Mesothelial cell of epicardium (in vitro differentiated cells): ENCODE measurements around the gene MEIS3. TPM values are rescaled to one million over a fixed set of nuclear protein-coding genes. Genes with fewer than 3 reads are reported as not detected.

Experiments
- DNase-seq, 2 experiments: peaks; one replicate each; pipeline ENCODE4 v3.0.0; 2021; ENCODE audit warnings: low spot score in 2 of 2; ENCODE audit not compliant: unreplicated experiment in 2 of 2
- H3K27ac Mint-ChIP-seq: 2 replicates; pipeline ENCODE4 v1.8.0; 2021; ENCODE audit warnings: mixed read lengths
- H3K27me3 Mint-ChIP-seq: 2 replicates; pipeline ENCODE4 v1.8.0; 2021; ENCODE audit warnings: low read depth, mixed read lengths
- H3K36me3 Mint-ChIP-seq: 2 replicates; pipeline ENCODE4 v1.8.0; 2021; ENCODE audit warnings: mixed read lengths
- H3K4me1 Mint-ChIP-seq: 2 replicates; pipeline ENCODE4 v1.8.0; 2021; ENCODE audit warnings: mixed read lengths
- H3K4me3 Mint-ChIP-seq: 2 replicates; pipeline ENCODE4 v1.8.0; 2021; ENCODE audit warnings: mild to moderate bottlenecking, moderate library complexity, mixed read lengths
- H3K9me3 Mint-ChIP-seq: 2 replicates; pipeline ENCODE4 v1.8.0; 2021; ENCODE audit warnings: mixed read lengths
- total RNA-seq: library from RNA; stranded (reverse); gene quantifications from 3 replicates; pipeline ENCODE4 v1.2.1, GENCODE V29; 2021
- TF ChIP-seq, protein P1 (sequence below): fragments of 200-600 bp; sonication (generic); IDR thresholded peaks from one replicate; pipeline ENCODE4 v1.5.0; 2021; ENCODE audit warnings: antibody characterized with exemption; ENCODE audit not compliant: unreplicated experiment

MEIS3 gene
- total RNA-seq, 1 donor from 2014 or later, result 273 TPM

- TF ChIP-seq, protein P1, sequence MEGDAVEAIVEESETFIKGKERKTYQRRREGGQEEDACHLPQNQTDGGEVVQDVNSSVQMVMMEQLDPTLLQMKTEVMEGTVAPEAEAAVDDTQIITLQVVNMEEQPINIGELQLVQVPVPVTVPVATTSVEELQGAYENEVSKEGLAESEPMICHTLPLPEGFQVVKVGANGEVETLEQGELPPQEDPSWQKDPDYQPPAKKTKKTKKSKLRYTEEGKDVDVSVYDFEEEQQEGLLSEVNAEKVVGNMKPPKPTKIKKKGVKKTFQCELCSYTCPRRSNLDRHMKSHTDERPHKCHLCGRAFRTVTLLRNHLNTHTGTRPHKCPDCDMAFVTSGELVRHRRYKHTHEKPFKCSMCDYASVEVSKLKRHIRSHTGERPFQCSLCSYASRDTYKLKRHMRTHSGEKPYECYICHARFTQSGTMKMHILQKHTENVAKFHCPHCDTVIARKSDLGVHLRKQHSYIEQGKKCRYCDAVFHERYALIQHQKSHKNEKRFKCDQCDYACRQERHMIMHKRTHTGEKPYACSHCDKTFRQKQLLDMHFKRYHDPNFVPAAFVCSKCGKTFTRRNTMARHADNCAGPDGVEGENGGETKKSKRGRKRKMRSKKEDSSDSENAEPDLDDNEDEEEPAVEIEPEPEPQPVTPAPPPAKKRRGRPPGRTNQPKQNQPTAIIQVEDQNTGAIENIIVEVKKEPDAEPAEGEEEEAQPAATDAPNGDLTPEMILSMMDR, result no peak
- Mint-ChIP-seq H3K4me3 (no peak overlapping the region), H3K27ac (no peak overlapping the region), H3K9me3 (no peaks in the 10 kb centered on the region), H3K4me1 (no peaks in the 10 kb centered on the region), H3K36me3 (peaks cover 20% of the 10 kb centered on the region), H3K27me3 (no peaks in the 10 kb centered on the region)
- no peak for DNase-seq
Observed at GRCh38 chr19:47381653-47382279, 37.6 kb downstream of the MEIS3 start.

- no peaks in the 10 kb centered on the region for H3K27me3 Mint-ChIP-seq
Observed at GRCh38 chr19:47381121-47381520, 38.2 kb downstream of the MEIS3 start.

DNA sequence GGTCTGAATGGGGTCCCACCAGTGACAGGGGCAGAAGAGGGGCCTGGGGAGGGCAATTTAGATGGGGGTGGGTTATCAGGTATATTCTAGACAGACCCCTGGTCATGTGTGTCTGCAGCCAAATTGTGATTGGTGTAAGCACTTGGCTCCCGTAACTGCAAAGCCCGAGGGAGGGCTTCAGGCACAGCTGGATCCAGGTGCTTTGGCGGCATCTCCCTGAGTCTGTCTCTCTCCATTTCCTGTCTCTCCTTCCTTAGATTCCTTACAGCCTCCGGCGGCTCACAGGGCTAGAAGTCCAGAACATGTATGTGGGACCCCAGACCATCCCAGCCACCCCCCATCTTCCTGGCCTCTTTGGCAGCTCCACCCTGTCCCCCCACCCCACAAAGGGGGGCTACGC is 38.8 kb downstream of the MEIS3 start:
- Mint-ChIP-seq H3K4me3 (no peak overlapping the region), H3K4me1 (no peaks in the 10 kb centered on the region), H3K27ac (no peak overlapping the region), H3K9me3 (no peaks in the 10 kb centered on the region), H3K36me3 (peaks cover 20% of the 10 kb centered on the region), H3K27me3 (no peaks in the 10 kb centered on the region)
- TF ChIP-seq, protein P1, result no peak
- no peak for DNase-seq

More at GRCh38 chr19:47381121-47381520, 38.2 kb downstream of the MEIS3 start:
- no peak for DNase-seq
- no peak overlapping the region for H3K4me3 Mint-ChIP-seq
- H3K4me1 Mint-ChIP-seq, result no peaks in the 10 kb centered on the region
- TF ChIP-seq, protein P1, result no peak
- H3K9me3 Mint-ChIP-seq, result no peaks in the 10 kb centered on the region
- H3K27ac Mint-ChIP-seq, result no peak overlapping the region
- peaks cover 20% of the 10 kb centered on the region for H3K36me3 Mint-ChIP-seq

GRCh38 chr19:47379381-47379938 is 39.9 kb downstream of the MEIS3 start:
- TF ChIP-seq, protein P1, result no peak
- DNase-seq, result no peak
- Mint-ChIP-seq H3K9me3 (no peaks in the 10 kb centered on the region), H3K27me3 (no peaks in the 10 kb centered on the region), H3K27ac (no peak overlapping the region), H3K4me1 (no peaks in the 10 kb centered on the region), H3K4me3 (no peak overlapping the region), H3K36me3 (peaks cover 23% of the 10 kb centered on the region)

GRCh38 chr19:47378246-47378645 is 41.1 kb downstream of the MEIS3 start:
- H3K27ac Mint-ChIP-seq, result no peak overlapping the region
- TF ChIP-seq, protein P1, result no peak
- H3K36me3 Mint-ChIP-seq, result peaks cover 24% of the 10 kb centered on the region
- no peak for DNase-seq
- no peaks in the 10 kb centered on the region for H3K9me3 Mint-ChIP-seq
- H3K4me3 Mint-ChIP-seq, result no peak overlapping the region
- no peaks in the 10 kb centered on the region for H3K27me3 Mint-ChIP-seq
- no peaks in the 10 kb centered on the region for H3K4me1 Mint-ChIP-seq
